Measurements from ENCODE around the gene SLC29A1.

SLC29A1 gene

DNA sequence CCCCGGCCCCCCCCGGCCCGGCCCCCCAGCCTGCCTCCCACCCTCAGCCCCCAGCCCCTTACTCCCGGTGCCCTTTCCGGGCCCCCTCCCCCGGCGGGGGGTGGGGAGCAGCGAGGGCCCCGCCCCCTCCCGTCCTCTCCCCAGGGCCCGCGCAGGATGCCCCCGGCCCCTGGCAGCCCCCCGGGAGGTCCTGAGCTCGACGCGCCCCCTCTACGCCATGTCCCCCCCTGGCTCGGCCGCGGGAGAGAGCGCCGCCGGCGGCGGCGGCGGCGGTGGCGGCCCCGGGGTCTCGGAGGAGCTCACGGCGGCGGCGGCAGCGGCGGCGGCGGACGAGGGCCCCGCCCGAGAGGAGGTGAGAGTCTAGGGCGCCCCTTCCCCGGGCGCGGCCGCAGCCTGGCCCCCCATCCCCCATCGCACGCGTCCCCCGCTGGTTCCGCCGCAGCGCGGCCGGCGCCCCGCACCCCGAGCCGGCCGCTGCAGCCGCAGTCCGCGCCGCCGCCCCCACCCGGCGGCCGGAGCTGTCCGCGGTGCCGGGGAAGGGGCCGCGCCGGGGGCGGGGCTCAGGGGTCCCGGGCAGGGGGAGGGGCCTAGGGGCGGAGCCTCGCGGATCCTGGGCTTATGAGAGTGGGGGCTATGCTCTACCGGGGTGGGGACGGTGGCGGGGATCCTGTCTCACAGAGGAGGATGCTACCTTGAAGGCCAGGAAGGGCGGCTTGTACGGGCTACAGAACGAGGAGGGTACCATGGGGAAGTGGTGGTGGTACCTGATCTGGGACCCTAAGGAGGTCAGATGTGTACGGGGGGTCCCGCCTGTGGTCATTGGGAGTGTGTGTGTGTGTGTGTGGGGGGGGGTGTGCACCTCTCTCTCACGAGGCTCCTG is 47.4 kb downstream of the SLC29A1 start:
- DNase-seq, result peak; percentile 30

DNA sequence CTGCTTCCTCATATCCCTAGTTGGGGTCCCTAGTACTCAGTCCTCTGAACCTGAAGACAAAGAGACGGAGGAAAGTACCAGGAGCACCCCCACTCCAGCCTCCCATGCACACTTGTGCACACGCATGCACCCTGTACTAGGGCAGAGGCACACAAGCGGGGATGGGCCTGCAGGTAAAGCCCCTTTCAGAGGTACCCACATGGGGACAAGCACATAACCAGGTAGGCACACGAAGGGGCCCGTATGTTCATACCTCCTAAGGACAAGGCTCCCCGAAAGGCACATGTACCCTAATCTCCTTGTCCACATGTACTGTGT is 48.0 kb downstream of the SLC29A1 start:
- DNase-seq, result no peak

DNA sequence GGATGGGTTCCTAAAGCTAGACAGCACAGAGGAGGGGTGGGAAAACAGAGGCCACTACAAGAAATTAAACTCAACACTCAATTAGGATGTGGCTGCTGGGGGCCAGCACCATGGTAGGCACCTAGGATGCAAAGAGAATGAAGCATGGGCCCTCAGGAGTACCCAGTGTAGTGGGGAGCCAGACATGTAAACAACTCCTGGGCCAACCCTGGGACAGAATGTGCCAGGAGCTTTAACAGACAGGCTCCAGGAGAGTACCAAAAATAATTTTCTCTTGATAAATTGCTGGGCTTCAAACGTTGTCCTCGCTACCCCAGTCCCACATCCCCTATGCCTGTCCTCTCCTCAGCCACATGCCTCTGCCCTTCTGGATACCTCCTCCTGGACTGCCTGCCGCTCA is 48.5 kb downstream of the SLC29A1 start:
- DNase-seq, result no peak

DNA sequence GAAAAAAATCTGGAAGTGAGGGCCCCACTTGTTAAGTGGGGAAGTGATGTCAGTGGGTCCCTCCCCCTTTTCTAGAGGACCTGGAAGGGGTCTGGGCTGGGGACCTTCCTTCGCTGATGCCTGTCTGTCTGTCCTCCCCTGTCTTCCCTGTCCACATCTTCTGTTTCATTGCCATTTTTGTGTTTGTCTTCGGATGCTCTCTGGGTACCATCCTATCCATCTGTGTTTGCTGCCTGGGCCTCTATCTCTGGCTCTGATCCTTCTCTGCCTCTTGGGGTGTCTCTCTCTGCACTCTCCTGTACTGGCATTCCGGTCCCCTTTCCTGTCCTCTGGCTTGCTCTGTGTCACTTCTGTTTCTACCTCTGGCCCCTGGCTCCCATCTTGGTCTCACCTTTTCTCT is 49.1 kb downstream of the SLC29A1 start:
- no peak for DNase-seq

DNA sequence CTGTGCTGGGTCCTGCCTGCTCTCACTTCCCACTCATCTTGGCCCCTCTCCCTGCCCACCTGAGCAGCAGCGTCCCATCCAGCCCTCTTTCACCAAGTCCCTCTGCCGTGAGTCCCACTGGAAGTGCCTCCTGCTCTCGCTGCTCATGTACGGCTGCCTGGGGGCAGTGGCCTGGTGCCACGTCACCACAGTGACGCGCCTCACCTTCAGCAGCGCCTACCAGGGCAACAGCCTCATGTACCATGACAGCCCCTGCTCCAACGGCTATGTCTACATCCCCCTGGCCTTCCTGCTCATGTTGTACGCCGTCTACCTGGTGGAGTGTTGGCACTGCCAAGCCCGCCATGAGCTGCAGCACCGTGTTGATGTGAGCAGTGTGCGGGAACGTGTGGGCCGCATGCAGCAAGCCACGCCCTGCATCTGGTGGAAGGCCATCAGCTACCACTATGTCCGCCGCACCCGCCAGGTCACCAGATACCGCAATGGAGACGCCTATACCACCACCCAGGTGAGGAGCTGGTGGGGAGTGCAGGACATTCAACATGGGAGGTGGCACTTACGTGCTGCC is 49.7 kb downstream of the SLC29A1 start:
- no peak for DNase-seq

DNA sequence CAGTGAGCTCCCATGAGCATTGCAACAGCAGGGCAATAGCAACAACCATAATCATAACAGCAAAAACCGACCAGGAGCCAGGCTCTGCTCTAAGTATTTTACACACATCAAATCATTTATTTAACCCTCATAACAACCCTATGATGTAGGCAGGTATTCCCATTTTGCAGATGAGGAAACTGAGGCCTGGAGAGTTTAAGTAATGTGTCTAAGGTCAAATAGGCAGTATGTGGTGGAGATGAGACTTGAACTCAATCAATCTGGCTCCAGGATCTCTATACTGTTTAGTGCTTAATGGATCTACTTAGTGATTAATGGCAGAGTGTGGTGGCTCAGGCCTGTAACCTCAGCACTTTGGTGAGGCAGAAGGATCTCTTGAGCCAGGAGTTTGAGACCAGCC is 50.2 kb downstream of the SLC29A1 start:
- DNase-seq, result no peak

DNA sequence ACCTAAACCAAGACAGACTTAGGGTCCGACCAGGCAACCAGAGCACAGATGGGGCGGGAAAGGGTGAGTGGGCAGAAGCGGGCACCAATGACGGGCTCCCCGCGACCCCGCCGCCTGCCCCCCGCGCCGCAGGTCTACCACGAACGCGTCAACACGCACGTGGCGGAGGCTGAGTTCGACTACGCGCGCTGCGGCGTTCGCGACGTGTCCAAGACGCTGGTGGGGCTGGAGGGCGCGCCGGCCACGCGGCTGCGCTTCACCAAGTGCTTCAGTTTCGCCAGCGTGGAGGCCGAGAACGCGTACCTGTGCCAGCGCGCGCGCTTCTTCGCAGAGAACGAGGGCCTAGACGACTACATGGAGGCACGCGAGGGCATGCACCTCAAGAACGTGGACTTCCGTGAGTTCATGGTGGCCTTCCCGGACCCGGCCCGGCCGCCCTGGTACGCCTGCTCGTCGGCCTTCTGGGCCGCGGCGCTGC is 51.9 kb downstream of the SLC29A1 start:
- DNase-seq, result no peak

DNA sequence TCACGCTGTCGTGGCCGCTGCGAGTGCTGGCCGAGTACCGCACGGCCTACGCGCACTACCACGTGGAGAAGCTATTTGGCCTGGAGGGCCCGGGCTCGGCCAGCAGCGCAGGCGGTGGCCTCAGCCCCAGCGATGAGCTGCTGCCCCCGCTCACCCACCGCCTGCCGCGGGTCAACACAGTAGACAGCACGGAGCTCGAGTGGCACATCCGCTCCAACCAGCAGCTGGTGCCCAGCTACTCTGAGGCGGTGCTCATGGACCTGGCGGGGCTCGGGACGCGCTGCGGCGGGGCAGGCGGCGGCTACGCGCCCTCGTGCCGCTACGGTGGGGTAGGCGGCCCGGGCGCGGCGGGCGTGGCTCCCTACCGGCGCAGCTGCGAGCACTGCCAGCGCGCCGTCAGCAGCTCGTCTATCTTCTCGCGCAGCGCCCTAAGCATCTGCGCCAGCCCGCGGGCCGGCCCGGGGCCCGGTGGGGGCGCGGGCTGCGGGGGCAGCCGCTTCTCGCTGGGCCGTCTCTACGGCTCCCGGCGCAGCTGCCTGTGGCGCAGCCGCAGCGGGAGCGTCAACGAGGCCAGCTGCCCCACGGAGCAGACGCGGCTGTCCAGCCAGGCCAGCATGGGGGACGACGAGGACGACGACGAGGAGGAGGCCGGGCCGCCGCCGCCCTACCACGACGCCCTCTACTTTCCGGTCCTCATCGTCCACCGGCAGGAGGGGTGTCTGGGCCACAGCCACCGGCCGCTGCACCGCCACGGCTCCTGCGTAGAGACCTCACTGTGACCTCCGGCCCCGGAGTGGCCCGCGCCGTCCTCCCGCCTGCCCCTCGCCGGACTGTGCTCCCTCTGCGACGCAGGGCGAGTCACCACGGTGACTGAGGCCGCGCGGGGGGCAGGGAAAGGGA is 52.6 kb downstream of the SLC29A1 start:
- DNase-seq, result no peak

DNA sequence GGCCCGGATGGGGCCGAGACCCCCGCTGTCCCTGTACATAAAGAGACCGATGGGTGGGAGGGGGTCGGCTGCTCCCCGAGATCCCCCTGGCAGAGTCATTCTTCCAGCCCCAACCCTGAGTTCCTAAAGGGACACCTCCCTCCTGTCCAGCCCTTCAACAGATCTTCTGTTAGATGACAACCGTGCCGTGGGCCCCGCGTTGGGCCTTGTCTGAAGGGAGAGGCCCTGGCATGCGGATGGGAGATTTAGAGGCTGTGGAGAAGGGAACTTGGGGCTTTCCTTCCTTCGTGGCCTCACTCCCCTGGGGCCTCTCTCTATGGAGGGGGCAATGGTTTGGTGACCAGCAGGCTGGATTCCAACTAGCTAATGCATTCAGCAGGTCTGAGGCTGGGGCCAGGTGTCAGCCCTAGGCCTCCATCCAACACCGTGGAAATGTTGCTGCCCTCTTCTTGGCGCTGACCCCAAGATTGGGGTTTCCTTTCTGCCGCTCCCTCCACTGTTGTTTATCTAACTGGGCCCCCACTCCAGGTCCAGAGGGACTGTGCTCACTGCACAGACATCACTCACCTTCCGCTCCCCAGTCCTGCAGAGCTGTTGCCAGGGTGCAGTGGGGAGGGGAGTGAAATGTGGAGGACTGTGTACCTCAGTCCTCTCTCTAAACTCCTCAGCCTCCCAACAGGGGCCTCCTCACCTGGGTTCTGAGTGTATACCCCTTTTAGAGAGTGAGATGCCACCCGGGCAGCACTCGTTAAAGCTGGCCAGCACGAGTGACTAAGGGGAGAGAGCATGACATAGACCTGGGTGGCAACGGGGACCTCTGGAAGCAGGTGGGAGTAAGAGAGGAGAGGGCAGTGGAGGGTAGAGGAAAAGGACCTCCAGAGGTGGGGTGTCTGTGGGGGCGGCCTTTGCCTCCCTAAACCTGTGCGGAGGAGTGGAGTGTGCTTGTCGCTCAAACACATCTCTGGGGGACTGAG is 53.6 kb downstream of the SLC29A1 start:
- DNase-seq, result no peak

DNA sequence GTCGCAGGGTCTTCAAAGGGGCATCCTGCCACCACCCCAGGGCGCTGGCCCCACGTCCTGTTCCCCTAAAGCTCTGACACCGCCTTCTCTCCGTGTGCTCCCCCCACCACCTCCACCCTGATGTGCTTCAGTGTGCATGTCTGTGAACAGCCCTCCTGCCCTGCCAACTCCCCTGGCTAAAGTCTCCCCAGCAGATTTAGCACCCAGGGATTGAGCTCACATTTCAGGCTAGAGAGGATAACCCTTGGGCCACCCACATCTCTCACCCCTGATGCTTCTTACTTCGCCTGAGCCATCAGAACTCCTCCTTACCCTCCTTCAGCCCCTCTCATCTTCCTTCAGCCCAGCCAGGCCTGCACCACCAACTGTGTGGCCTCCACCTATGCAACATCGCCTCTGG is 54.4 kb downstream of the SLC29A1 start:
- no peak for DNase-seq

DNA sequence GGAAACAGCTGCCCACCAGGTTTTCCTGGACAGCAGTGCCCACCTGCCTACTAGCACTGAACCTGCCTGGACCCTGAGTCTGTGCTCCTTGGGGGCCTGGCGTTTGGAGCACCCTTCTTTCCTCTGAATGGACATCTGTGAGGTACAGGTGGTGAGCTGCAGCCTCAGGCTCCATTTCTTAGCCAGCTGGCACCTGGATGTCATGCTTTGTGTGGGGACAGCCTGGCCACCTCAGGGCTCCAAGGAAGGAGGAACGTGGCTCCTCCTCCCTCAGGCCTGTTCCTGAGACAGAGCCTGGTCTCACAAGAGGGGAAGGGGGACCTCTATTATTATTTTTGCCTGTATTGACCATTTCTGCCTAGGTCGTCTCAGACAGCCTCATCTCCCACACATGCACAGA is 54.9 kb downstream of the SLC29A1 start:
- no peak for DNase-seq

DNA sequence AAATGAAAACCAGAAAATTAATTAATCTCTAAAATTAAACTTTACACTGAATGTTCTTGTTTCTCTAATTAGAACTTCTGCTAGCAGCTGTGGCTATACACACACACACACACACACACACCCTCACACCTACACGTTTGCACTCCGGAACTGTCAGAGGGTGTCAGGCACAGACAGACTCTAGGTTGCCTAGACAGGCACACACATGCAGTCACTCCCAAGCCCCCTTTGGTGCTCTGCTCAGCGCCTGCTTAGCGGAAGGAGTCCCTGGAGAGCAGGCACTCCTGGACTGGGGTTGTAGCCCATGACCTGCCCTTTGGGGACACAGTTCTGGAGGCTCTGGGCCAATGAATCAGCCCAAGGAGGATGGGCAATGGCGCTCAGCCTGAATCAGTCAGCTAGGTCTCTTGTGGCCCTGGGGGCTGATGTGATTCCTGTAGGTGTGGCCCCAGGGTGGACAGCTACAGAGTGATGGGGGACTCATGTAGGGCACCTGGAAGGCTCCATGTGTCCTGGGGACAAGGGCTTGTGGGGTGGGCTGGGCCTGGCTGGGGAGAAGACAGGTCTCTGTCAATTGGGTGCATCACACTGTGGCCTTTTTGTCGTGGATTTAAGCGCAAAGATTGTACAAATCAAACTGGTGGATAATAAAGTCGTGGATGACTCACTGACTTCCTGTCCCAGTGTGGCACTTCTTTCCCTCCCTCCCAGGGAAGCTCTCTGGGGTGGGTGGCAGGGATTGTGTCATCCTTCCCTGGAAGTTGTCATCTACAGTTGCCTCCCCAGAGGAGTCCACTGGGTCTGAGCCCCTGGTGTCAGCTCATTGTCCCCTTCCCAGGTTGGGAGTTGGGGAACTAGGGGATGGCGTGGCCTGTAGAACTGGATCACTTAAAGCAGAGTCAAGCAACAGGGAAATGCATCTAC is 55.6 kb downstream of the SLC29A1 start:
- DNase-seq, result no peak
